Astrocyte of the cerebellum (primary cell): ENCODE measurements around the gene ZIC1.
A peak's percentile ranks its signal among the peaks of the same experiment; 100 is the strongest.

Experiments
- DNase-seq: peaks from one replicate; pipeline ENCODE4 v3.0.0-alpha.2; 2011; ENCODE audit warnings: low read depth
- H3K4me3 ChIP-seq: 2 replicates; pipeline ENCODE4 v1.5.1; 2011; ENCODE audit warnings: mild to moderate bottlenecking, low read depth, low read length, moderate library complexity
- in situ Hi-C: cut with HindIII; loops from 2 replicates; pipeline ENCODE4 v1.10.0; 2017; ENCODE audit warnings: low sequenced_read_pairs
- TF ChIP-seq, protein P1 (sequence below): IDR thresholded peaks from 2 replicates; pipeline ENCODE4 v1.5.1; 2012; ENCODE audit warnings: low read length, low read depth, moderate library complexity, mild to moderate bottlenecking; ENCODE audit errors: missing control alignments

The ZIC1 gene

DNA sequence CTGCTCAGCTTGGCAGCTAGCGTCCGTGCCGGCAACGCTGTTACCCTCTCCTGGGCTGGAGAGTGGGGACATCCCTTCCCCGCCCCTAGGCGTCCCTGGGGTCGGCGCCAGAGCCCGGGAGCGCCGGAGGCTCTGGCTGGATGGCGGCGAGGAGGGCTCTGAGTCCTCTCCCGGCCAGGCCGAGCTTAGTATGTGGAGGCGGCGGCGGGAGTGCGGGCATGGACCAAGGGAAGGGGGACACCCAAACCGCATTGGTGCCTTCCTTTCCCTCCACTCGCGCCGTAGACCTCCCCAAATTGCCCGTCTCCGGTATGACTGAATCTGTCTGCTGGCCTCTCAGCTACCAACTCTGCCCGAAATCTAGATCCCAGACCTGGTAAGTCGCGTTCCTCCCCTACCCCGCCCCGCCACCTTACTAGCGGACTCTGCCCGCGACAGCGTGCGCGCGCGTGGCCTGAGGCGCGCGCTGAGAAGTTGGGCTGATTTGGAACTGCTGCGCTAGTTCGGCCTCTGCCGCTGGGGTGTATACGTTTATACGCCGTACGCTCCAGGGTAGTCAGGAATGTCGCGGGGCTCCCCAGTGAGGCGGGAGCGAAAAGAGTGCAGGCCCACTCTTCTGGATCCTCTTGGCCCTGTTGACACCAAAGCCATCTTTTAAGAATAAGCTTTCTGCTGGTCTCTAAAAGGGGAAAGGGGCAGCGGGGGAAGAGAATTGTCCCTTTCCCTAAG, 12.2 kb downstream of the ZIC1 start:
- no peak for DNase-seq
- in situ Hi-C loops, result loop anchor here (10.0 kb wide), 1 partner anchor 663 kb away; no protein-coding TSS in a partner anchor
- TF ChIP-seq, protein P1, sequence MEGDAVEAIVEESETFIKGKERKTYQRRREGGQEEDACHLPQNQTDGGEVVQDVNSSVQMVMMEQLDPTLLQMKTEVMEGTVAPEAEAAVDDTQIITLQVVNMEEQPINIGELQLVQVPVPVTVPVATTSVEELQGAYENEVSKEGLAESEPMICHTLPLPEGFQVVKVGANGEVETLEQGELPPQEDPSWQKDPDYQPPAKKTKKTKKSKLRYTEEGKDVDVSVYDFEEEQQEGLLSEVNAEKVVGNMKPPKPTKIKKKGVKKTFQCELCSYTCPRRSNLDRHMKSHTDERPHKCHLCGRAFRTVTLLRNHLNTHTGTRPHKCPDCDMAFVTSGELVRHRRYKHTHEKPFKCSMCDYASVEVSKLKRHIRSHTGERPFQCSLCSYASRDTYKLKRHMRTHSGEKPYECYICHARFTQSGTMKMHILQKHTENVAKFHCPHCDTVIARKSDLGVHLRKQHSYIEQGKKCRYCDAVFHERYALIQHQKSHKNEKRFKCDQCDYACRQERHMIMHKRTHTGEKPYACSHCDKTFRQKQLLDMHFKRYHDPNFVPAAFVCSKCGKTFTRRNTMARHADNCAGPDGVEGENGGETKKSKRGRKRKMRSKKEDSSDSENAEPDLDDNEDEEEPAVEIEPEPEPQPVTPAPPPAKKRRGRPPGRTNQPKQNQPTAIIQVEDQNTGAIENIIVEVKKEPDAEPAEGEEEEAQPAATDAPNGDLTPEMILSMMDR, result no peak
- peak overlapping the region; percentile 46 for H3K4me3 ChIP-seq

DNA sequence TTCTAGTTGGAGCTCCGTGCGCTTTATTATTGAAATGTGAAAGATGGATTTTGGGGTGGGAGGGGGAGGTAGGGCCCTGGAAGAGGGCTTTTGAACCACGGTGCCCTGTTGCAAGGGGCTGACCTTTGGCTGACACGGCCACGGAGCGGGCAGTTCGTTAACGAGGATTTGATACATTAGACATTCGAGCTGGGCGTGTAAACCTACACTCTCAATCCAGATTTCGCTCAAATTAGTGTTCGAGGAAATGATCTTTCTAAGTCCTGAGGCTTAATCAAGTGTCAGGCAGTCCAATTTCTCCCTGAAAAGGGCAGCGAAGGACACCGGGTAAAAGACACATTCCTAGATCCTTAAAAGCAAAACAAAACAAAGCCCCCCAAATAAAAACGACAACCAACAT, 13.0 kb downstream of the ZIC1 start:
- TF ChIP-seq, protein P1, result no peak
- DNase-seq, result no peak
- peak overlapping the region; percentile 46 for H3K4me3 ChIP-seq
- in situ Hi-C loops, result loop anchor here (10.0 kb wide), 1 partner anchor 663 kb away; no protein-coding TSS in a partner anchor

DNA sequence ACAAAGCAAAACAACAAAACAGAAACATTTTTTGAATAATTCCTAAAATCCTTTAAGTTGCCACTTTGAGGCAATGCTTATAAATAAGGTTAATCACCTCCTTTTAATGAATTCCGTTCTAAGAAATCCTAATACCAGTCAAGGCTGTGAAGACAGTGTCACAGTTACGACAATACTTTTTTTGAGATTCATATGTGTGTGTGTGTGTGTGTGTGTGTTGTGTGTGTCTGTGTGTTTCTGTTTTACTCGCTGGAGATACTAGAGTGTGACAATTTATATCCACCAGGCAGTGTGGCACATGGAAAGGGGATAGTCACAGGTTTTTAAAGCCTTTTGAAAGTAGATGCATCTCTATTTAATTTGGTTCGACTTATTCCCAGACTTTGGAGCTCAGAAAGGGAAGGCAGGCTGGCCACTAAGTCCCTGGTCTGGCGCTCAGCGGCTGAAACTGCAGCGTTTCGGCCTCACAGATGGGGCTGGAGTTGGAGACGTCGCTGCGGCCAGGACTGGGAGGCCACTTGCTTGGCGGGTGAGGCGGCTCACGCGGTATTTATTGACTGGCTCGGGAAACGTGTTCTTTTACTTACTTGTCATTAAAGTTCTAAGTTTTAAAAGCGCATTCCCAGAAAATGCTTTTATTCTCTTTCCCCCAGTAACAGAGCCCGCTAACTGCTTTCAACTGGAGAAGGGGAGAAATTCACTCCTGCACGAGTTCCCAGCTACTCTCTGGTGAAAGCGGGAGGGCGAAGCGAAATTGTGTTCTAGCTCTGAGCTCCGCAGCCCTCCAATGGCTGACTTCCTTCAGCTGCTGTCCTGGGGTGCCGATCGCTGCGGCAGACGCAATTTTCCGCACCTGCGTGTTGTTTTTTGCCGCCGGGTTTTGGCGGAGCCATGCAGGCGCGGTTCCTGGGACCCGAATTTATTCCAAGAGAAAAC, 13.7 kb downstream of the ZIC1 start:
- TF ChIP-seq, protein P1, result no peak
- H3K4me3 ChIP-seq, result peak overlapping the region; percentile 46
- DNase-seq, result no peak
- in situ Hi-C loops, result loop anchor here (10.0 kb wide), 1 partner anchor 662 kb away; no protein-coding TSS in a partner anchor

DNA sequence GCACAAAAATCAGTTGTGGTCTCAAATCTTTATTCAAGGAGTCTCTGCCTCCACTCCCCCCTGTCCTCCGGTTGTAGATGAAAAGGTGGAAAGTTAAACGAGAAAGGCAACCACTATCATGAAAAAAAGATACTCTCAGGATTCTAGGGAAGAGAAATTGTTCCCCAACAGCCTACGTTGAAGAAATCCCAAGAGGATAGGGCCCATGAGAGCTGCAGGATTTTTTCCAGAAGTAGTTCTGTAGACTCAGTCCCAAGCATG, 14.3 kb downstream of the ZIC1 start:
- H3K4me3 ChIP-seq, result peak overlapping the region; percentile 46
- no peak for DNase-seq
- in situ Hi-C loops, result loop anchor here (10.0 kb wide), 1 partner anchor 661 kb away; no protein-coding TSS in a partner anchor
- TF ChIP-seq, protein P1, result no peak

DNA sequence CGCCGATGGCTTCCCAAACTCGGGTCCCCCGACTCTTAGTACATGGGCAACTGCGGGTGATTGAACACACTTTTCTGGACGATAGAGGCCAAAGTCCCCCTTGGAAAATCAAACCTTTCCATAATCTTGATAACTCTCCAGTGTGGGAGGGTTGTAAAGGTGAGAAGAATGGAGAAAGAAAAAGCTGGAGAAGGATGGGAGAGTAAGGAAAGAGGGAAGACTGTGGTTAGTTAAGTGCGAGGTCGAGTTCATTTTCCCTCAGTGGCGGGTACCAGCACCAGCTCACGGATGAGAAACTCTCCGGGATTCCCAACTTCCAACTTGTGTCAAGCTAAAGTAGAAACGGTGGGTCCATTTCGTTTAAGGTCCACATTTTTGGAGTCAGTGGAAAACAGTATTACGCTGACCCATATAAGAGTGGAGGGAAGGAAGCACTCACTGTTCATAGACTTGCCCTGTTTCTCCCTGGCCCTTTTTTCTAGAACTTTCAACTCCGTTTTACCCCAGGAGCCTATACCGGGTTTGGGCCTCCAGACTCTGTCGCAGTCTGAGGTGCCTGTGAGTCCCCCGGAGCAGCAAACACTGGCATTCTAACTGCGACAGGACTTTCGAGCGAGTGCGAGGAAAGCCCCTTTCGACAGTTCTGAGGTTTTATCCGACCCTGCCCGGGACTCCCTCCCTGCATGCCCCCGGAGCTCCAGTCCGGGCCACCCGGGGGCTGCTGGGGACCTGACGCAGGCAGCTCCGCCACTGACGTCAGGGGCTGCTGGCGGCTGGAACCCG, 14.8 kb downstream of the ZIC1 start:
- in situ Hi-C loops, result loop anchor here (10.0 kb wide), 1 partner anchor 661 kb away; no protein-coding TSS in a partner anchor
- peak overlapping the region; percentile 46 for H3K4me3 ChIP-seq

More for the DNA sequence above, 14.8 kb downstream of the ZIC1 start:
- TF ChIP-seq, protein P1, result no peak
- DNase-seq, result peak; percentile 84
